Neural cell (in vitro differentiated cells): ENCODE results near the gene LIM2. TPM values are rescaled to one million over a fixed set of nuclear protein-coding genes. Genes with fewer than 3 reads are reported as not detected.

Source experiments
- H2AFZ ChIP-seq: fragments of 200-600, 300-800 bp; sonication (generic), shearing (Covaris generic); 2 replicates; pipeline ENCODE4 v1.6.0; 2014; ENCODE audit warnings: low read depth, mild to moderate bottlenecking, antibody characterized with exemption, low read length, moderate library complexity
- H3F3A ChIP-seq: fragments of 200-600 bp; shearing (Covaris generic); 2 replicates; pipeline ENCODE4 v1.6.1; 2016; ENCODE audit warnings: mild to moderate bottlenecking, moderate library complexity, mixed read lengths, antibody characterized with exemption, low read length; ENCODE audit not compliant: insufficient read depth, poor library complexity, severe bottlenecking
- H3K27ac ChIP-seq: fragments of 200-600, 300-800 bp; sonication (generic), shearing (Covaris generic); 2 replicates; pipeline ENCODE4 v1.5.1; 2014; ENCODE audit warnings: mild to moderate bottlenecking, low read length, moderate library complexity
- H3K27me3 ChIP-seq: fragments of 300-800, 200-600 bp; sonication (generic), shearing (Covaris generic); 2 replicates; pipeline ENCODE4 v1.6.0; 2014; ENCODE audit warnings: mild to moderate bottlenecking, low read depth, low read length, moderate library complexity; ENCODE audit not compliant: insufficient read depth
- H3K36me3 ChIP-seq: fragments of 300-800, 200-600 bp; sonication (generic), shearing (Covaris generic); 2 replicates; pipeline ENCODE4 v1.5.1; 2014; ENCODE audit warnings: mild to moderate bottlenecking, antibody characterized with exemption, low read length, moderate library complexity; ENCODE audit not compliant: insufficient read depth
- H3K4me2 ChIP-seq: fragments of 300-800, 200-600 bp; sonication (generic), shearing (Covaris generic); 2 replicates; pipeline ENCODE4 v1.6.0; 2014; ENCODE audit warnings: mild to moderate bottlenecking, low read length
- H3K4me3 ChIP-seq: fragments of 300-800, 200-600 bp; sonication (generic), shearing (Covaris generic); 2 replicates; pipeline ENCODE4 v1.5.1; 2014; ENCODE audit warnings: mild to moderate bottlenecking, low read length, moderate library complexity
- H3K79me2 ChIP-seq: fragments of 200-600 bp; shearing (Covaris generic); replicated peaks from 2 replicates; pipeline ENCODE4 v1.6.0; 2014; ENCODE audit warnings: mild to moderate bottlenecking, low read length, moderate library complexity; ENCODE audit not compliant: insufficient read depth
- H3K9ac ChIP-seq: fragments of 300-800, 200-600 bp; sonication (generic), shearing (Covaris generic); 2 replicates; pipeline ENCODE4 v1.6.1; 2016; ENCODE audit warnings: mild to moderate bottlenecking, low read length, mixed read lengths
- H3K9me2 ChIP-seq: fragments of 200-600 bp; shearing (Covaris generic); 2 replicates; pipeline ENCODE4 v1.6.1; 2016; ENCODE audit warnings: mild to moderate bottlenecking, low read length, mixed read lengths; ENCODE audit not compliant: insufficient read depth
- H3K9me3 ChIP-seq: fragments of 200-600, 300-800 bp; sonication (generic), shearing (Covaris generic); 2 replicates; pipeline ENCODE4 v1.6.1; 2016; ENCODE audit warnings: mild to moderate bottlenecking, mixed run types, low read length, moderate library complexity, mixed read lengths
- H4K20me1 ChIP-seq: fragments of 200-600 bp; shearing (Covaris generic); 2 replicates; pipeline ENCODE4 v1.6.1; 2016; ENCODE audit warnings: mild to moderate bottlenecking, mixed run types; ENCODE audit not compliant: insufficient read depth
- EP300 ChIP-seq: fragments of 450-650 bp; conservative IDR thresholded peaks from 2 replicates; pipeline ENCODE4 v1.6.1; 2014; ENCODE audit warnings: antibody characterized with exemption, mild to moderate bottlenecking, moderate library complexity; ENCODE audit not compliant: poor library complexity, severe bottlenecking
- EZH2 ChIP-seq: fragments of 200-600, 300-800 bp; shearing (Covaris generic), sonication (generic); IDR thresholded peaks from 2 replicates; pipeline ENCODE4 v1.6.1; 2014; ENCODE audit warnings: antibody characterized with exemption, low read length, borderline replicate concordance, mild to moderate bottlenecking; ENCODE audit not compliant: insufficient read depth, poor library complexity, severe bottlenecking
- MXI1 ChIP-seq: fragments of 450-650 bp; conservative IDR thresholded peaks from 2 replicates; pipeline ENCODE4 v1.6.1; 2014; ENCODE audit warnings: antibody characterized with exemption, mild to moderate bottlenecking; ENCODE audit not compliant: poor library complexity, severe bottlenecking
- POLR2AphosphoS5 ChIP-seq: IDR thresholded peaks from 2 replicates; pipeline ENCODE4 v1.6.1; 2012
- RAD21 ChIP-seq: fragments of 450-650 bp; conservative IDR thresholded peaks from 2 replicates; pipeline ENCODE4 v1.6.1; 2014; ENCODE audit warnings: antibody characterized with exemption, mild to moderate bottlenecking, moderate library complexity
- SMC3 ChIP-seq: fragments of 450-650 bp; conservative IDR thresholded peaks from 2 replicates; pipeline ENCODE4 v1.6.1; 2014; ENCODE audit warnings: antibody characterized with exemption, mild to moderate bottlenecking, moderate library complexity; ENCODE audit not compliant: poor library complexity
- TAF1 ChIP-seq: IDR thresholded peaks from 2 replicates; pipeline ENCODE4 v1.6.1; 2012; ENCODE audit warnings: low read depth
- polyA plus RNA-seq: library from polyadenylated mRNA; depleted of rRNA; stranded (reverse); fragments of >200 nt; gene quantifications from 2 replicates; pipeline ENCODE4 v1.2.3, GENCODE V29; 2014
- TF ChIP-seq, protein P1 (sequence below): fragments of 450-650 bp; IDR thresholded peaks from 2 replicates; pipeline ENCODE4 v1.5.1; 2014; ENCODE audit warnings: antibody characterized with exemption, mild to moderate bottlenecking, moderate library complexity; ENCODE audit not compliant: poor library complexity, severe bottlenecking
- TF ChIP-seq, protein P2 (sequence below): IDR thresholded peaks from 2 replicates; pipeline ENCODE4 v1.6.1; 2012; ENCODE audit warnings: borderline replicate concordance

Gene LIM2
- polyA plus RNA-seq, 1 donor from 2014 or later, result not detected

DNA sequence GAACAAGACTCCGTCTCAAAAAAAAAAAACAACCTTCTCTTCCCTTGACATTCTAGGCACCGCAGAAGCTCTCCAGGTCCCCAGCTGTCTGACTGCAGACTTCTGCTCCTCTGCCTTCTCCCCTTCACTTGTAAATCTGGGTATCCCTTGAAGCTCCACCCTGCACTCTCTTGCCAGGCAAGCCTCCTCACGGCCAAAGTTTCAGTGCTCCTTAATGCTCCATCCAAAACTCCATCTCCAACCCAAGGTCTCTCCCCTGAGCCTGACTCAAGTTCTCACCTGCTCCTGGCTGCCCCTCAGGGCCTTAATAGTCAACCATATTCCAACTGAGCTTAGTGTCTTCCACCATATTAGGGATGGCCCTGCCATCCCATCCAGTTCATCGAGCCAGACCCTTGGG, 17.5 kb downstream of the LIM2 start:
- no peaks in the 10 kb centered on the region for H3K27me3 ChIP-seq
- H3K79me2 ChIP-seq, result no peaks in the 10 kb centered on the region
- H3K9ac ChIP-seq, result no peak overlapping the region
- H2AFZ ChIP-seq, result no peak overlapping the region
- TF ChIP-seq, protein P1, sequence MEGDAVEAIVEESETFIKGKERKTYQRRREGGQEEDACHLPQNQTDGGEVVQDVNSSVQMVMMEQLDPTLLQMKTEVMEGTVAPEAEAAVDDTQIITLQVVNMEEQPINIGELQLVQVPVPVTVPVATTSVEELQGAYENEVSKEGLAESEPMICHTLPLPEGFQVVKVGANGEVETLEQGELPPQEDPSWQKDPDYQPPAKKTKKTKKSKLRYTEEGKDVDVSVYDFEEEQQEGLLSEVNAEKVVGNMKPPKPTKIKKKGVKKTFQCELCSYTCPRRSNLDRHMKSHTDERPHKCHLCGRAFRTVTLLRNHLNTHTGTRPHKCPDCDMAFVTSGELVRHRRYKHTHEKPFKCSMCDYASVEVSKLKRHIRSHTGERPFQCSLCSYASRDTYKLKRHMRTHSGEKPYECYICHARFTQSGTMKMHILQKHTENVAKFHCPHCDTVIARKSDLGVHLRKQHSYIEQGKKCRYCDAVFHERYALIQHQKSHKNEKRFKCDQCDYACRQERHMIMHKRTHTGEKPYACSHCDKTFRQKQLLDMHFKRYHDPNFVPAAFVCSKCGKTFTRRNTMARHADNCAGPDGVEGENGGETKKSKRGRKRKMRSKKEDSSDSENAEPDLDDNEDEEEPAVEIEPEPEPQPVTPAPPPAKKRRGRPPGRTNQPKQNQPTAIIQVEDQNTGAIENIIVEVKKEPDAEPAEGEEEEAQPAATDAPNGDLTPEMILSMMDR, result no peak
- TF ChIP-seq EZH2 (no peak), SMC3 (no peak), EP300 (no peak), TAF1 (no peak), RAD21 (no peak), MXI1 (no peak), POLR2AphosphoS5 (no peak)
- TF ChIP-seq, protein P2, sequence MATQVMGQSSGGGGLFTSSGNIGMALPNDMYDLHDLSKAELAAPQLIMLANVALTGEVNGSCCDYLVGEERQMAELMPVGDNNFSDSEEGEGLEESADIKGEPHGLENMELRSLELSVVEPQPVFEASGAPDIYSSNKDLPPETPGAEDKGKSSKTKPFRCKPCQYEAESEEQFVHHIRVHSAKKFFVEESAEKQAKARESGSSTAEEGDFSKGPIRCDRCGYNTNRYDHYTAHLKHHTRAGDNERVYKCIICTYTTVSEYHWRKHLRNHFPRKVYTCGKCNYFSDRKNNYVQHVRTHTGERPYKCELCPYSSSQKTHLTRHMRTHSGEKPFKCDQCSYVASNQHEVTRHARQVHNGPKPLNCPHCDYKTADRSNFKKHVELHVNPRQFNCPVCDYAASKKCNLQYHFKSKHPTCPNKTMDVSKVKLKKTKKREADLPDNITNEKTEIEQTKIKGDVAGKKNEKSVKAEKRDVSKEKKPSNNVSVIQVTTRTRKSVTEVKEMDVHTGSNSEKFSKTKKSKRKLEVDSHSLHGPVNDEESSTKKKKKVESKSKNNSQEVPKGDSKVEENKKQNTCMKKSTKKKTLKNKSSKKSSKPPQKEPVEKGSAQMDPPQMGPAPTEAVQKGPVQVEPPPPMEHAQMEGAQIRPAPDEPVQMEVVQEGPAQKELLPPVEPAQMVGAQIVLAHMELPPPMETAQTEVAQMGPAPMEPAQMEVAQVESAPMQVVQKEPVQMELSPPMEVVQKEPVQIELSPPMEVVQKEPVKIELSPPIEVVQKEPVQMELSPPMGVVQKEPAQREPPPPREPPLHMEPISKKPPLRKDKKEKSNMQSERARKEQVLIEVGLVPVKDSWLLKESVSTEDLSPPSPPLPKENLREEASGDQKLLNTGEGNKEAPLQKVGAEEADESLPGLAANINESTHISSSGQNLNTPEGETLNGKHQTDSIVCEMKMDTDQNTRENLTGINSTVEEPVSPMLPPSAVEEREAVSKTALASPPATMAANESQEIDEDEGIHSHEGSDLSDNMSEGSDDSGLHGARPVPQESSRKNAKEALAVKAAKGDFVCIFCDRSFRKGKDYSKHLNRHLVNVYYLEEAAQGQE, result no peak
- H3K4me2 ChIP-seq, result no peak overlapping the region
- H4K20me1 ChIP-seq, result no peaks in the 10 kb centered on the region
- H3K4me3 ChIP-seq, result no peak overlapping the region
- no peaks in the 10 kb centered on the region for H3K9me2 ChIP-seq
- H3K36me3 ChIP-seq, result no peaks in the 10 kb centered on the region
- H3F3A ChIP-seq, result peaks cover 5% of the 10 kb centered on the region
- H3K9me3 ChIP-seq, result no peaks in the 10 kb centered on the region
- H3K27ac ChIP-seq, result no peak overlapping the region

DNA sequence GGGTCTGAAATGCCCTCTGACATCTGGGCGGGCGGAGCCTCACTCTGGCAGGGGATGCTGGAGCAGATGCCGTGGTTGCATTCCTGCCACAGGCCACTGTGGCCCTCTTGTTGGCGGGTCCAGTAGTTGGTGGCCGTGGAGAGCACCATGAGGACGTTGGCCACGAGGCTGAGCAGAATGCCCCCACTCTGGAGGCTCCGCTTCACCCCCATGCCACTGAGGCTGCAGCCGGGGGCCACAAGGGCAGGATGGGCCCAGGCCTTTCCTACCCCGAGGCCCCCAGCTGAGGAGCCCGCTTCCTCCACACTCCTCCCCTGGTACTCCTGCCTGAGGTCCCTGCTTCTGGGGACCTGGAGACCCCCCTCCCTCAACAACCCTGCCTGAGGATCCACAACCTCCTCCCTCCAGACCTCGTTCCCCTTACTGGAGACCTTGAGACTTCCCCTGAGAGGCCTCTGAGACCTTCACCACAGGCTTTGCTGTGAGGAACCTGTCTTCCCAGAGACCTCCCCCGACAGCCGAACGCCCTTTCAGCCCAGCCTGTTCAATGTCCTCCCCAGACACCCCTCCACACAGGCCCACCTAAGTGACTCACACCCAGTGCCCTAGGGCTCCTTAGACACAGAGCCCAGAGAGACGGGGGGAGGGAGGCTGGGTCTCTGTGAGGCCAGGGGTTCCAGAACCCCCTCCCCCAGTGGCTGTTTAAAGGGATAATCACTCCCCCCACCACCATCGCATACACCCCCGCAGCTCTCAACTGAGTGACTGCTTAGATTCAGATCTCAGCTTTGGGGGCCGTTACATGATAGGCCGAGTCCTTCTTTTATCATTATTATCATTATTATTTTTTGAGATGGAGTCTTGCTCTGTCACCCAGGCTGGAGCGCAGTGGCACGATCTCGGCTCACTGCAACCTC, 19.1 kb downstream of the LIM2 start, which contains the start of gene CLDND2:
Gene CLDND2 (minus strand): TSS at position 638 of the 917 bp plus-strand sequence. CDS start 426 bp downstream, at position 212.
- Histone ChIP-seq H2AFZ (peak within 1 kb of the TSS; percentile 93), H3K4me3 (peak within 1 kb of the TSS; percentile 85), H3K27ac (peak within 1 kb of the TSS; percentile 55)

More for the DNA sequence above, 19.1 kb downstream of the LIM2 start, which contains the start of gene CLDND2:
- Histone ChIP-seq H3K27me3 (no peaks in the 10 kb centered on the region), H3K4me2 (peak within 1 kb of the TSS; percentile 98), H3K9ac (peak within 1 kb of the TSS; percentile 83), H3K36me3 (no peaks in the 10 kb centered on the region), H3K9me2 (no peaks in the 10 kb centered on the region), H4K20me1 (no peaks in the 10 kb centered on the region), H3F3A (peaks cover 5% of the 10 kb centered on the region), H3K79me2 (no peaks in the 10 kb centered on the region), H3K9me3 (no peaks in the 10 kb centered on the region)
- TF ChIP-seq MXI1 (no peak), EP300 (no peak), RAD21 (no peak), POLR2AphosphoS5 (no peak), TAF1 (no peak), EZH2 (no peak), SMC3 (no peak)
- TF ChIP-seq, protein P2, result no peak
- TF ChIP-seq, protein P1, result no peak
